HG03066 (cell line): Measurements from ENCODE around the gene FKBP6.
"Not testable (repeated sequence)": the region's sequence is repeated elsewhere in the genome, so short reads cannot be mapped to it uniquely, and the experiment has no call there.

Source experiments
- ATAC-seq: cut with Tn5 transposase; IDR thresholded peaks from one replicate; pipeline ENCODE4 v1.9.1; 2021; ENCODE audit warnings: low read depth; ENCODE audit not compliant: unreplicated experiment

The FKBP6 gene, protein sequence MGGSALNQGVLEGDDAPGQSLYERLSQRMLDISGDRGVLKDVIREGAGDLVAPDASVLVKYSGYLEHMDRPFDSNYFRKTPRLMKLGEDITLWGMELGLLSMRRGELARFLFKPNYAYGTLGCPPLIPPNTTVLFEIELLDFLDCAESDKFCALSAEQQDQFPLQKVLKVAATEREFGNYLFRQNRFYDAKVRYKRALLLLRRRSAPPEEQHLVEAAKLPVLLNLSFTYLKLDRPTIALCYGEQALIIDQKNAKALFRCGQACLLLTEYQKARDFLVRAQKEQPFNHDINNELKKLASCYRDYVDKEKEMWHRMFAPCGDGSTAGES

DNA sequence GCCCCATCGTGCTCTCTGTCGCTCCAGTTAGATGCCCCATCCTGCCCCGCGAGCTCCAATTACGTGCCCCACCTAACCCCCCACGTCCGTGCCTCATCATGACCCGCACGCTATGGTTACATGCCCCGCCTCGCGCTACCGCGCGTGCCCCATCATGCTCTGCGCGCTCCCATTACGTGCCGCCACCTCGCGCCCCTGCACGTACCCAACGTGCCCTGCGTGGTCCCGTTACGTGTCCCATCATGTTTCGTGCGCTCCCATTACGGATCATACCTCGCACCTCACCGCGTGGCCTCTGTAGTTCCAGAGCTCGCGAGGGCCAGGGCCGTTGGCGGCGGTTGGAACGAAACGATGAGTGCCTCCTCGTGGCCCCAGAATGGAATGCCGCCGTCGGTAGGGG, at the start of gene FKBP6, which contains the start of gene TRIM50:
FKBP6 (plus strand) TSS at position 240 of the 400 bp plus-strand sequence. CDS start 268 bp downstream, outside the sequence.
TRIM50 (minus strand) TSS at position 161 of the 400 bp plus-strand sequence. CDS start 3,295 bp downstream, outside the sequence.
- not testable (repeated sequence) for ATAC-seq

DNA sequence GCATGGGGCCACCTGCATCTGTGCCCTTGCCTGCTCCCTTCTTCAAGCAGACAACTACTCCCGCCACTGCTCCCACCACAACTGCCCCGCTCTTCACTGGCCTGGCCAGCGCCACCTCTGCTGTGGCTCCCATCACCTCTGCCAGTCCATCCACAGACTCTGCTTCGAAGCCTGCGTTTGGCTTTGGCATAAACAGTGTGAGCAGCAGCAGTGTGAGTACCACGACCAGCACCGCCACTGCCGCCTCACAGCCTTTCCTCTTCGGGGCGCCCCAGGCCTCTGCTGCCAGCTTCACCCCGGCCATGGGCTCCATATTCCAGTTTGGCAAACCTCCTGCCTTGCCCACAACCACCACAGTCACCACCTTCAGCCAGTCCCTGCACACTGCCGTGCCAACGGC, 30.7 kb upstream of the FKBP6 start:
- not testable (repeated sequence) for ATAC-seq

- ATAC-seq, result not testable (repeated sequence)
Observed at GRCh38 chr7:73297706-73298105, 30.3 kb upstream of the FKBP6 start.

- ATAC-seq, result not testable (repeated sequence)
Observed at GRCh38 chr7:73299812-73300211, 28.1 kb upstream of the FKBP6 start.

DNA sequence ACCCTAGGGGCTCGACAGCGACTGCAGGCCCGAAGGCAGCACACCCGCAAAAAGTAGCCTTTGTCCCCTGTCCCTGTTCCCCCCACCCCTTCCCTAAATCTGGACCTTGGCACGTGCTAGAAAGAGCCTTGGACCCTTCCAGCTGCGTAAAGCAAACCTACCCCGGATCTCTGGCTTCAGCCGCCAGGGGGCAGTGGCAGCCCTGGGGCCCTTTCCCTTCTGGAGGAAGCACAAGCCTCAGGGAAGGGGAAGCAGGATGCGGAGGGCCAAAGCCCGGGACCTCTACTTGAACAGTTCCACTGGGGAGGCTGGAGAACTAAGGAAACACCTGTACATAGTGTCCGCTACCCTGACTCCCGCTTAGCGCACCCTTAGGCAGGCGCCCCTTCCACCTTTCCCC, 26.9 kb upstream of the FKBP6 start:
- ATAC-seq, result not testable (repeated sequence)

GRCh38 chr7:73302846-73303245, 25.1 kb upstream of the FKBP6 start:
- not testable (repeated sequence) for ATAC-seq

- no peak for ATAC-seq
Observed at GRCh38 chr7:73303546-73303945, 24.4 kb upstream of the FKBP6 start.

- ATAC-seq, result no peak
Observed at GRCh38 chr7:73304071-73304470, 23.9 kb upstream of the FKBP6 start.

GRCh38 chr7:73304612-73305387, 23.2 kb upstream of the FKBP6 start:
- ATAC-seq, result not testable (repeated sequence)

DNA sequence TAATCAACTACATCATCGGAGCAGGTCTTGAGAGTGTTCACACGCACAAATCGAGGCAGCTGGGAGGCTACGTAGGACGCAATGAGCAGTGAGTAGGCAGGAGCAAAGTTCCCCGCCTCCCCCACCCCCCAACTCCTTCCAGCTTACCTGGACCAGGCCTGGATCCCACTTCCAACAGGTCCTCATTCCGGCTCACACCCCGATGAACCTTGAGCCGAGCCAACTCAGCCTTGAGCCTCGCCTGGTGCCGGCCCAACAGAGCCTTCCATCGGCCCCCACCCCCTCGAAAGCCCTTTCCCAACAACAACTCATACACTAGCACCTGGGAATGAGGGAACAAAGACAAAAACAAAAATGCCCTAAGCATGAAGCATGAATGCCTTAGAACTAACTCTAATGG, 20.5 kb upstream of the FKBP6 start:
- no peak for ATAC-seq

DNA sequence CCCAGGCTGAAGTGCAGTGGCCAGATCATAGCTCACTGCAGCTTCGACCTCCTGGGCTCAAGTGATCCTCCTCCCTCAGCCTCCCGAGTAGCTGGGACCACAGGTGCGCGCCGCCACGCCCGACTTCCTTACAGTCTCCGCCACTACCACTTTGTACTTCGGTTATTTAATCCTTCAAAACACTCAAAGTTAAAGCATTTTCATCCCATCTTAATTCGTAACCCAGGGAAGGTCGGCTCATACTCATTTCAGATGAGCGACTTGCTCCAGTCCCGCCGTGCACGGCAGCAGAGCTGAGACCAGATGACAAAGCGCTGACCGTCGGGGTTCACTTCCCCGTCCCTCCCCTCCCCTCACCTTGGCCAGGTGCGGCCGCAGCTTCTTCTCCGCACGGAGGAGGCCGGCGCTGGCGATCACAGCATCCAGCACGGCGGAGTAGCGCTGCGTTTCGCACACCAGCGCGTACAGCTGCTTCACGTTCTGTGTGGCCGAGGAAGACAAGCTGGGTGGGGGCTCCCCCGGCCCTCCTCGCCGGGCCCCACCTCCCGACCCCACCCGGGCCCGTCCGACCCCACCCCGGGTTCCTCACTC, 19.8 kb upstream of the FKBP6 start:
- ATAC-seq, result peak; percentile 31

DNA sequence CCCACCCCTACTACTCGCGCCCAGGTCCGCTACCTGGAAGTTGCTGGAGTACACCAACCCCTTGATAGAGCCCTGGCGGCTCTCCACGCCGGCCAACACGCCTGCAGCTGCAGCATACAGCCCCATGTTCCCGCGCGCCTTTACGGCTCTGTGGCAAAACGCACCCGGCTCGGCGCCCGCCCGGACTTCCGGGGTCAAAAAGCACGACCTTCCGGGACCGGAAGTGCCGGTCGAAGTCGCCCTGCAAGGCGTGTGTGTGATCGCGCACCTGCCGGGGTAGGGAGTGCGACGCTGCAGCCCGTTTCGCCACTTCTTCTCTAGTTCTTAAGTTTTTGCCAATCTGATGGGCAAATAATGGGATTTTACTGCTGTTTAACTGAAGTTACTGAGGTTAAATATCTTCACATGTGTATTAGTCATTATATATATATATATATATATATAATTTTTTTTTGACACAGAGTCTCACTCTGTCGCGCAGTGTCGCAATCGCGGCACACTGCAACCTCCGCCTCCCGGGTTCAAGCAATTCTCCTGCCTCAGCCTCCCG, 19.2 kb upstream of the FKBP6 start, which contains the start of gene NSUN5:
NSUN5 (minus strand) TSS at position 162 of the 550 bp plus-strand sequence; CDS start at position 126, 36 bp downstream.
- ATAC-seq, result peak; percentile 82

- not testable (repeated sequence) for ATAC-seq
Observed at GRCh38 chr7:73311421-73311820, 16.5 kb upstream of the FKBP6 start.

DNA sequence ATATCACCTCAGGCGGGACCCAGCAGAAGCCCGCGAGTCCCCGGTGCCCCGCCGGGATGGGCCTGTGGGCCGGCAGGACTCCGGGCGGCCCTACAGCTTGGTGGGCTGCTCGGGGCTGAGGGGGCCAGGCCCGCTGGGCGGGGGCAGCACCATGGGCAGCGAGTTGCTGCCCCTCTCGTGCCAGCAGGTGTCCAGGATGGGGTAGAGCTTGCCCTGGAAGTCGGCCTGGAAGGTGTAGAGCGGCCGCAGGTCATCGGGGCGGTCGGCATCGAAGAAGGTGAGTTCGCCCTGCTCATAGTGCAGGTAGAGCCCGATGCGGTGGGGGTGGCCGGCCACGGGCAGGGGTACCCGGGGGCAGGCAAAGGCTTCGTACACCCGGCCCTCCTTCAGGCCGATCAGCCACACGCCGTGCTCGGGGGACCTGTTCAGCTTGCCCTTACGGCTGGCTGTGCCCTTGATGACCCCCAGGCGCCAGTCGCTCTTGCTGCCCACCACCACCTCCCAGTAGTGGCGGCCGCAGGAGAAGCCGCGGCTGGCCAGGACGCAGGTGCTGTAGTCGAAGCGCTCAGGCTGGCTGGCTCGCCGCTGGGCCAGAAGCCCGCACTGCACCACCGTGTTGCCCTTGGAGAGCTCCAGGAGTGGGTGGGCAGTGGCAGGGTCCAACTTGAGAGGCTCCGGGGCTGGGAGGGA, 15.0 kb upstream of the FKBP6 start:
- ATAC-seq, result no peak

GRCh38 chr7:73313521-73313906, 14.4 kb upstream of the FKBP6 start:
- no peak for ATAC-seq

DNA sequence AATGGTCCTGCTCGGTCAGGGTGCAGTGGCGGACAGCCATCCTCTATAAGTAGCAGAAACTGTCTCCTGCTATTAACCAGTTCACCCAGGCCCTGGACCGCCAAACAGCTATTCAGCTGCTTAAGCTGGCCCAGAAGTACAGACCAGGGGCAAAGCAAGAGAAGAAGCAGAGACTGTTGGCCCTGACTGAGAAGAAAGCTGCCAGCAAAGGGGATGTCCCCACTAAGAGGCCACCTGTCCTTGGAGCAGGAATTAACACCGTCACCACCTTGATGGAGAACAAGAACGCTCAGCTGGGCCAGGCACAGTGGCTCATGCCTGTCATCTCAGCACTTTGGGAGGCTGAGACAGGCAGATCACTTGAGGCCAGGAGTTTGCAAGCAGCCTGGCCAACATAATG, 13.7 kb upstream of the FKBP6 start:
- ATAC-seq, result no peak

- no peak for ATAC-seq
Observed at GRCh38 chr7:73316521-73316920, 11.4 kb upstream of the FKBP6 start.

- not testable (repeated sequence) for ATAC-seq
Observed at GRCh38 chr7:73318656-73319204, 9.2 kb upstream of the FKBP6 start.

DNA sequence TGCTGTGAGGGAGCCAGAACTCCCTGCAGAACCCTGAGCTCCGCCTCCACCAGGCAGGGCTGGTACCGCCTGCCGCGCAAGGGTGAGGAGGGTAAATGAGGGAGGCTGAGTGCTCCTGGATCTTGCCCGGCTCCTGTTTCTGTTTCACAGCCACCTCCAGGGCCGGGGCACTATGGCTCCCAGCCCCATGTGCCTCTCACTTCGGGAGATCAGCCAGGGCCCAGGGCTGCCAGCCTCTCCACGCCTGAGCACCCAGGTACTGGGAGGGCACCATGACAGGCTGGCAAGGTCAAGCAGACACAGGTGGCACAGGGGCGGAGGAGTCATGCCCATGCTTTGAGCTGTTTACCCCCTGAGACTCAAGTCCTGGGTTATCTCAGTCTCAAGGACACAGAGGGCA, 8.4 kb upstream of the FKBP6 start:
- not testable (repeated sequence) for ATAC-seq

DNA sequence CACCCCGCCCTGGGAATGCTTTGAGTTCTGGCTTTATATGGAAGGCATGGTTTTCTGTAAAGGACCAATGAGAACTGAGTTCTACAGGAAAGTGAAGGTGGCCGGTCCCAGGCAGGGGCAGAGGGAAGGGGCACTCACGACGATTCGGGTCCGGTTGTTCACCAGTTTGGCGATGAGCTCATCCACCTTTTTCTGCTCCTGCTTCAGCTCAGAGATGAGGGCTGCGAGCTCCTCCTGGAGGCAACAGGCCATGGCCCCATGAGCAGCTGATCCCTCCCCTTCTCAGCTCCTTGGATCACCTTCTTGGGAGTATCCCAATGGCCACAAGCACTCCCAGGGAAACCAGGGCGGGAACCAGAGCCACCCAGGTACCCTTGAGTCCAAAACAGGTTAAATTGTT, 8.0 kb upstream of the FKBP6 start:
- ATAC-seq, result not testable (repeated sequence)
